SH-SY5Y (cell line): ENCODE measurements around the gene AGPAT3.

ENCODE experiments used
- GATA2 ChIP-seq: IDR thresholded peaks from 2 replicates; pipeline ENCODE4 v1.6.1; 2011; ENCODE audit warnings: mild to moderate bottlenecking, low read depth, low read length
- GATA3 ChIP-seq: IDR thresholded peaks from 2 replicates; pipeline ENCODE4 v1.6.1; 2011; ENCODE audit warnings: low read depth, mild to moderate bottlenecking, low read length, moderate library complexity

The AGPAT3 gene

DNA sequence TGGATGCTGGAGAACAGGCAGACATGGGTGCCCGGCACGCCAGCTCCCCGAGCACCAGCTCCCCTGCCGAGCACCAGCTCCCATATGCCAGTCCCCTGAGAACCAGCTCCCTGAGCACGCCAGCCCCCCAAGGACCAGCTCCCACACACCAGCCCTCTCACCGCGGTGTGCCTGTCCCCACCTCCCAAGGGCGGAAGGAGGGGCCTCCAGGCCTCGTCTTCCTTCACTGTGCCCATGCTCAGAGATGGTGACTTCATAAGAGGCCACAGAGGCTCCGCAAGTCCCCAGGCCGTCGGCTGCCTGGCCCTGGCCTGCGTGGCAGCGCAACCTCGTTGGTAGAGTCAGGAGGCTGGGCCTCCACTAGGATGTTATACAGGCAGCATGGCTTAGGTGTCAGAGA lies 69.1 kb downstream of the AGPAT3 start:
- TF ChIP-seq GATA3 (no peak), GATA2 (no peak)

DNA sequence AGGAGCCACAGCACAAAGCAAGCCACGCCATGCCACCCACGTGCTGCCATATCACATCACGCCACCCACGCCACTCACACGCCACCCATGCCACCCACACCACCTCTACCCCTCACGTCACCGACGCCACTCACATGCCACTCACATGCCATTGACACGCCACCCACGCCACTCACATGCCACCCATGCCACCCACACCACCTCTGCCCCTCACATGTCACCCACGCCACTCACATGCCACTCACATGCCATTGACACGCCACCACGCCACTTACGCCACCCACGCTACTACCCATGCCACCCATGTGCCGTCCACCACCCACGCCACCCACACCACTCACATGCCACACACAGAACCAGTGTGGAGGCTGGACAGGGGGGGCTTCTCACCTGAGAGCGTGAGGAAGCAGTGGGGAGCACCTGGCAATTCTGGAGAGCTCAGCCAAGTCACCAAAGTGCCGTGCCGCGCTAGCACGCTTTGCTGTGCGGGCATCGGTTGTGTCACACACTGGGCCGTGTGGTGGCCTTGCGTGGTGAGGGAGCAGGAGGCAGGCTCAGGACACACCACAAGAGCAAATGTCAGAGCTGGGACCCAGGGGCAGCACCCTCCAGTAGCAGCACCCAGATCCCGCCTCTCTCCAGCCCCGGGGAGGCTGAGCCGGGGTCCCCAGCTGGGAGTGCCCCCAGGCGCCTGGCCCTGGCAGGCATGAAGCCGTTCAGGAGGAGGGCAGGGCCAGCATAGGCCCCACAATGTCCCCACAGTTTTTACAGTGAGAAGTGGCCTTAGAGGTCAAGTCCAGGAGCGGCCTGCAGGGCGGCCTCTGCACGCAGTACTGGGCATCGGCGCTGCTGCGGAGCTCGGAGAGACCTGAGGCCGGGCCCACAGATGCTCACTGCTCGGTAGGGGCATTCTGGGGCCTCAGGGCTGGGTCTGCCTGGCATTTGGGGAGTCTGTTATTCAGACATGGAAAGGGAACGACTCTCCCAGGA lies 70.0 kb downstream of the AGPAT3 start:
- TF ChIP-seq GATA2 (no peak), GATA3 (no peak)

DNA sequence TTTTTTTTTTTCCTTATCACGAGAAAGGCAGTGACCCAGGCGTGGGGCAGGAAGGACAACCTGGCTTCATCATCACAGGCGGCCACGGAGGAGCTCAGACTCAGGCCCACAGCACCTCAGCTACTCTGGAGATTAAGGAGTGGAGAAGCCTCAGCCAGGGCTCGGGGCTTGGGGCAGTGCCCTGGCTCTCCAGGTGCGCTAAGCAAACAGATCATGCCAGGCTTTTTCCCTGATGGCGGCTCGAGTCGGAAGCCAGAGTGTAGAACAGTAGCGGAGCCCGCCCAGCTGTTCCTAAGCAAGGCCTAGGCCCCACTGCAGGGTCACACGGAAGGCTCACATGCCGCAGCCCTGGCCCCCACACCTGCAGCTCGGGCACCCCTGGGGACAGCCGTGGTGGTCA lies 70.7 kb downstream of the AGPAT3 start:
- no peak for TF ChIP-seq GATA3
- TF ChIP-seq GATA2, result no peak

DNA sequence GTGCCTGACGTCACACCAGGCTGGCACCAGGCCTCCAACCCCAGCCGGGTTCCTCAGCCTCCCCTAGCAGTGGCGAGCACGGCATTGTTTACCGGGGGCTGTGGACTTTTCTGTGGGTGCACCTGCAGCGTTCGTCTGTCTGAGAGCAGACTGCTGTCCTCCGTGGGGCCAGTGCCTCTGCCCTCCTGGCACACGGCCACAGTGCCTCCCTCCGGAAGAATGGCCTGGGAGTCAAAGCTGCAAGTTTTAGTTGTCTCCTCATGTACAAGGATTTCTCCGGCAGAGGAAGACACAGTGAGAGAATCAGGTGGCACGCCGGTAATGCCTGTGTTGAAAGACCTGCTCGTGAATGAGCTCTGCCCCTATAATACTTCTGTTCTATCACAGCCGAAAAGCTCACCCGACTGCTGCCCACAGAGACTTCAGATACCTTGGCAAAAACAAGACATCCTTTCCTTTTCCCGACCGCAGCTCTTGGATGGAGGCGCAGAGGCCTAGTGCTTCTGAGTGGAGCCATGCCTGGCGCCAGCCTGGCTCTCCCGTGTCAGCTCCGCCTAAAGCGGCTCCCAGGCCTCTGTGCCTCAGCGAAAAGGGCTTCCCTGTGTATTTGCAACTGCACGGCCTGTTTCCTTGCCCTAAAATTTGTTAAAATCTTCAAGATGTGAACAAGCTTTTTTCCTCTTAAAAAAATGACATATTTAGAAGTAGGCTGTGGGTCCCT lies 71.4 kb downstream of the AGPAT3 start:
- TF ChIP-seq GATA2 (no peak), GATA3 (no peak)

DNA sequence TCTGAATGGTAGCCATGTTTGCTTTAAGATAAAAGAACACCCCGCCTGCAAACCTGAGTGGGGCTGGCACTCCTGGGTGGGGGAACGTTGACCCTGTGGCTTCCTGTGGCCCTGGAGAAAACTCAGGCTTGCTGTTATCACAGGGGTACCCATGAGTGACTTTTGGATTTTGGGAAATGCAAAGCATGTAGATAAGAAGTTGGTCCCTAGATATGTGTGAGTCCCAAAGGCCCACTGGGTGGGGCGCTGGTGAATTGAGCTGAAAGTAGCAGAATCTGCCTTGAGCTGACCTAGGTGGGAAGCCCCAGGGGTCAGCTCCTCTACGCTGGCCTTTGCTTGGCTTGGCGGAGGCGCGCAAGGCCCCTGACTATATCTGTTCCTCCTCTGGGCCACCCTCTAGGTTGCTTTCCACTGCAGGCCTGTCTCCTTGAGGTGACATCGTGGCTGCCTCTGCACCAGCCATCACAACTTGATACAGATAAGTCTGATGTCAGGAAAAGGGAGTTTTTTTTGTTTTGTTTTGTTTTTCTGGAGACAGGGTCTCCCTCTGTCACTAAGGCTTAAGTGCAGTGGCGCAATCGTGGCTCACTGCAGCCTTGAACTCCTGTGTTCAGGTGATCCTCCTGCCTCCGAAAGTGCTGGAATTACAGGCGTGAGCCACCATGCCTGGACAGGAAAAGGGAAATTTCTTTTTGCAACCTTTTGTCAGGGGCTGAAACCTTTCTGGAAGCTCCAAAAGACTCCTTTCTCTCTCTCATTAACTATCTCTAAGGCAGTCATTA lies 72.2 kb downstream of the AGPAT3 start:
- no peak for TF ChIP-seq GATA2
- TF ChIP-seq GATA3, result no peak

DNA sequence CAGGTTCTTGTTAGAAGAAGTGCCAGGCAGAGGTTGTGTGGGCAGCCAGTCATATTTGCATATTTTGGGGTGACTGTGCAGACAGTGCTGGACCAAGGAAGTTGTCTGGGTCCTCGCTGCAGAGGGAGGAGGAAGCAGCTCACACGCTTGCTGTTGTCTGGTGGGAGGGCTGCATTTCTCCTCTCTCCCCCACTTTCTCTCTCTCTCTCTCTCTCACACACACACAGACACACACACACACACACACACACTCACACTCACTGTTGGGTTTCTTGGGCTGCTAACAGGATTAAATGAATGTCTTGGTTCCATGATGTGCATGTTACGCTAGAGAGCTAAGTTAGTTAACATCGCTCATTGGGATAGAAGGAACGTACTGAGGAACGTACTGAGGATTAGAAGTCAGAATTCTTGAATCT lies 72.9 kb downstream of the AGPAT3 start:
- TF ChIP-seq GATA2 (no peak), GATA3 (no peak)

DNA sequence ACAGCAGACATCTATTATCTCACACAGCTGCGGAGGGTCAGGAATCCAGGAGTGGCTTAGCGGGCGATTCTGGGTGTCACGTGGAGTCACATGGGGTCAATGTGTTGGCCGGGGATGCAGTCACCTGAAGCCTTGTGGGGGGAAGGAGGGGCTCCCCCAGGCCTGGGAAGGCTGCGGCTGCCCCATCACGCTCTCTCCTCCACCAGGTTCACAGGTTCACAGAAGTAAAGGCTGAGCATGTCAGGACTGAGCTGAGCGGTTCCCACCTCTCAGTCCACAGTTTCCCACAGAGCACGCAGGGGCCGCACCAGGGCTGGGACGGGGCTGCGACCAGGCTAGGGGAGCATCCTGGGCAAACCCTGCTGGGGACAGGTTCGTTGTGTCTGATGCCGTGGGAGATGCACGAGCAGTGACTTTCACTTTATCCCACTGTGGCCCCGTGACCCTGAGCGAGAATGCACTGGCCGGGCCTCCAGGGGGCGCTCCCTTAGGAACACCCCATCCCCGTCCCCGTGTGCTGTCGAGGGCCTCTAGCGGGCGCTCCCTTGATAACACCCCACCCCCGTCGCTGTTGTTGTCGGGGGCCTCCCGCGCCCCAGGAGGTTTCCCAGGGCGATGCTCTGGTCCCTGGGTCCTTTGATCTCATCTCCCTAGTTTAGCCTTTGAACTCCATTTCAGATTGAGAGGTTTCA lies 73.9 kb downstream of the AGPAT3 start:
- TF ChIP-seq GATA3, result no peak

DNA sequence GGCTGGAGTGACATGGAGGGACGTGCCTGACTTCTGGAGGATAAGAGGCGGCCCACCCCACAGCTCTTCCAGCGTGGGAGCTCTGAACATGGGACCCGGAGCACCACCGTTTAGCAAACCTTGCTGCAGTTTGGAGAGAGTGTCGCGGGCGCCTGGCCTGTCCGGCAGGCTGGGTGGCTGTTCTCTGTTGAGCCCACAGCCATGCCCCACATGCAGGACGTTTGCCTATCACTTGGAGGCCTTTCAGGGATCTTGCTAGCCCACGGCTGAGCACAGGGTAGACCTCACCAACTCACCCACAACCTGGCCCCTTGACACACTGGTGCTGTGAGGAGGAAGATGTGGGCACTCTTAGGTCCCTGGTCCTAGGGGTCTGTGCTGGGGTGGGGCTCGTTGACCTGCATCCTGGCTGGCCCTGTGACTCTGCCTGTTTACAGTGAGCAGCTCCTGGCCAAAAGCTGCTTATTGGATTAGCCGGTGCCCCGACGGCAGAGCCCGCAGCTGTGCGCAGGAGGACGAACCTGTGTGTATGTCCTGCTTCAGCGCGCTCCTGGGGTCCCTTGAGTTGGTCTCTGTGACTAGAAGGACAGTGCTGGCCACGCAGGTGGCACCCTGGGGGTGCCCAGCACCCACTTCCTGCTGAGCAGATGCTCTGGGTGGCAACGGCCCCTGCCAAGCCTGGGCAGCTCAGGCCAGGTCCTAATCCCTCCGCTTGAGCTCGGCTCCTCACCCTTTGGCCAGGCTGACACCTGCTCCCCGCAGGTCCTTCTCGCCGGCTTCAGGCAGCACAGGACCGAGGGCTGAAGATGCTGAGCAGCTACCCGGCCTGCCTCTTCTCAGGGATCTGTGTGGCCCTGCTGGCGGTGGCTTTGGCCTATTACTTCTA lies 74.7 kb downstream of the AGPAT3 start:
- TF ChIP-seq GATA3 (no peak), GATA2 (no peak)

DNA sequence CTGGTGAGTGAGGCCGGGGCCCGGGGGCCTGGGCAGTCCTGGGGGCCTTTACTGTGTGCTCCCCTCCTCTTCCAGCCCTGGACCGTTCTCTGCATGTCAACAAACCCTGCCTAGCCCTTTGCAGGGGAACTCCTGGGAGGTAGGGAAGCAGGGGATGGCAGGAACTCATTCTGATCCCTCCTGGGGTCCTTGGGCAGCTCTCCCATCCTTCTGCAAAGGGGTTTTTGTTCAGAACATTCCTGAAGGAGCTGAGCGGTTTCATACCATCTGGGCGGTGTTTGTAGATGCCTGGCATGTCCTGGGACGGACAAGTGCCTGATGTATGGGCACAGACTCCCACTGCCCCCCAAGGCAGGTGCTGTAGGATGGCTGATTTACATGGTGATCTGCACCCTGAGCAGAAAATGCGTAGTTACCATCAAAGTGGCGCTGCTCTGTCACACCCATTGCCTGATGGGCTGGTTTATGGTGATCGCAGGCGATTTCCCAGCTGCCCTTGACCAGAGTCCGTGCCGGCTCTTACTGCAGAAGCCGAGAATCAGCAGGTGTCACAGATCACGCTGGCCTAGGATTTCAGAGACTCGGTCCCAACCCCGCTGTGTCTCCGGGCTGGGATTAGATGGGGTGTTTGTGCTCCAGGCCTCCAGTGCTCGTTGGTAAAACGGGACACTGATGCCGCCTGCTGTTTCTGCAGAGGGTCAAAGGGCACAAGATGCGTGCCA lies 75.5 kb downstream of the AGPAT3 start:
- TF ChIP-seq GATA2 (no peak), GATA3 (no peak)

DNA sequence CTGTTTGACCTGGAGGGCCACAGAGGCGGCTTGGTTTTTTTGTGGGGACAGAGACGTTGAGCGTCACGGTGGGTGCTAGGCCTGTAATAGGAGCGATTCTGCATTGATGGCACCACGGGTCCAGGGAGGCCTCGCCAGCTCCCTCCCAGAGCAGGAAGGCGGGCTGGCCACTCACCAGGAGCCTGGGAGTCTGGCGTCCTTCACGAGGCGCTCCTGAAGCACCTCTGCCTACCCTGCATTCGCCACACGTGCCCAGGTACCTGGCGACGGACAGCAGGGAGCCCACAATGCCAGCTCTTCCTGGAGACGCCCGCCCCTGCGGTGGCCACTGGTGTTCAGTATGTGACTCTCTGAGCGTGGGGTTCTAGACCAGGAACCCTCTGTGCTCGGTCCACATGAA lies 77.2 kb downstream of the AGPAT3 start:
- TF ChIP-seq GATA2 (no peak), GATA3 (no peak)

DNA sequence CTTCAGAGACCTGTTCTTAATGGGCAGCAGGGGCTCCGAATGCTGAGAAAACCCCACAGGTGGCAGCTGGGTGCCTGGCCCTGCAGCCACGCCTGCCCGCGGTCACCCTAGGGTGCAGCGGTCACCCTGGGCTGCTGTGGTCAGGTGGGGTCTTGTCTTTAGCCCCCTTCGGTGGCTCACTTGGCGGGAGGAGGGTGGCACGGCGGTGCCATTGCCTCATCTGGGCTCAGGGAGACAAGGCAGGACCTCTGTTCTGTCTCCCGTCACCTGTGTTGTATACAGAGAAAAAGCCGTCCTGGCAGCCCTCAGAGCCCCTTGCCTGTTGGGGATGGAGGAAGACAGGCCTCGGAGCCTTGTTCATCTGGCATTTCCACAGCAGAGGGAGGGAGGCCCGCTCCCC lies 77.6 kb downstream of the AGPAT3 start:
- TF ChIP-seq GATA2 (no peak), GATA3 (no peak)

DNA sequence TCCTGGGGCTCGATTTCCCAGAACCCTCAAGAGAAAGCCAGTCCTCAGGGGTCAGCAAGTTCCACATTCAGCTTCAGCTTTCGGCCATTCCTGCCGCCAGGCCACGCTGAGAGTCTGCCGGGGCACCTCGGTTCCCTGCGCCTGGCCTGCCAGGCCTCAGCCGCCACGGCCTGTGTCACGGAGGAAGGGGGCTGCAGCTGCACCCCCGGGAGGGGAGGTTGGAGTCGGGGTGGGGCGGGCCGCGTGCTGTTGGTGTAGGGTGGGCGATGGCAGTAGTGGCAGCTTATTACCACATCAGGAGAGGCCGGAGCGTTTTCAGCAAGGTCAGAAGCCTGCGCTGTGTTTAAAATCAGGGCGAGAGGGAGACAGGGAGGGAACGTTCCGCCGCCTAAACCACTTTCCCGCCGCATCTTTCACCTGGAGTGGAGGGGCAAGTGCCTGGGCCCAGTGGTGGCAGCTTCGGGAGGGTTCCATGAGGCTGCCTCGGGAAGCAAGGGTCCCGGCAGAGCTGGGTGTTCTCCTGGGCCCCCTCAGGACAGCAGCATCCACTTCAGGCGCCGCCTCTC lies 78.6 kb downstream of the AGPAT3 start:
- TF ChIP-seq GATA2, result no peak
- TF ChIP-seq GATA3, result no peak
